Stimulated activated CD4-positive, alpha-beta T cell treated with anti-CD3 and anti-CD28 coated beads, Interleukin-2, amount 100 ng/mL, for 24 hours (primary cell): ENCODE data around the gene CCNB2.
"Not testable (repeated sequence)": the region's sequence is repeated elsewhere in the genome, so short reads cannot be mapped to it uniquely, and the experiment has no call there.

Source experiments
- DNase-seq, 2 donors: peaks; one replicate each; pipeline ENCODE4 v3.0.0-alpha.2; 2020

Gene CCNB2

GRCh38 chr15:59137566-59137965 is 32.6 kb downstream of the CCNB2 start:
- DNase-seq: no peak

- peak; percentile 53 to 62 for DNase-seq
Observed at GRCh38 chr15:59138243-59138642, 33.3 kb downstream of the CCNB2 start.

- no peak for DNase-seq
Observed at GRCh38 chr15:59140422-59141226, 35.7 kb downstream of the CCNB2 start.

GRCh38 chr15:59143281-59143680 is 38.3 kb downstream of the CCNB2 start:
- DNase-seq: no peak

GRCh38 chr15:59144594-59144993 is 39.6 kb downstream of the CCNB2 start:
- DNase-seq: not testable (repeated sequence)

GRCh38 chr15:59147666-59148065 is 42.7 kb downstream of the CCNB2 start:
- DNase-seq: no peak

GRCh38 chr15:59148153-59148833 is 43.3 kb downstream of the CCNB2 start:
- DNase-seq: no peak

GRCh38 chr15:59150185-59150584 is 45.2 kb downstream of the CCNB2 start:
- no peak for DNase-seq

- no peak for DNase-seq
Observed at GRCh38 chr15:59152694-59153450, 47.9 kb downstream of the CCNB2 start.

- no peak for DNase-seq
Observed at GRCh38 chr15:59153466-59153865, 48.5 kb downstream of the CCNB2 start.

GRCh38 chr15:59154243-59154642 is 49.3 kb downstream of the CCNB2 start:
- no peak for DNase-seq

- no peak for DNase-seq
Observed at GRCh38 chr15:59155431-59155830, 50.5 kb downstream of the CCNB2 start.

- DNase-seq: no peak
Observed at GRCh38 chr15:59157396-59157795, 52.5 kb downstream of the CCNB2 start.

GRCh38 chr15:59157840-59158700 is 53.1 kb downstream of the CCNB2 start:
- DNase-seq: no peak

- no peak for DNase-seq
Observed at GRCh38 chr15:59158701-59159034, 53.7 kb downstream of the CCNB2 start.

GRCh38 chr15:59159210-59159609 is 54.3 kb downstream of the CCNB2 start:
- no peak for DNase-seq

GRCh38 chr15:59160880-59161593 is 56.1 kb downstream of the CCNB2 start:
- peak; percentile 24 to 28 for DNase-seq

GRCh38 chr15:59162080-59162479 is 57.1 kb downstream of the CCNB2 start:
- DNase-seq: not testable (repeated sequence)

GRCh38 chr15:59165726-59166125 is 60.8 kb downstream of the CCNB2 start:
- DNase-seq: no peak

GRCh38 chr15:59166166-59166565 is 61.2 kb downstream of the CCNB2 start:
- no peak for DNase-seq

- DNase-seq: no peak
Observed at GRCh38 chr15:59166601-59167265, 61.8 kb downstream of the CCNB2 start.

- no peak for DNase-seq
Observed at GRCh38 chr15:59168536-59168935, 63.6 kb downstream of the CCNB2 start.
